ENCODE measurements around the gene PID1. TPM values are rescaled to one million over a fixed set of nuclear protein-coding genes. Genes with fewer than 3 reads are reported as not detected.

Gene PID1
- polyA plus RNA-seq, 3 donors = 61.8 to 117 (median 62.3) TPM

GRCh38 chr2:229042349-229042748 is 228.7 kb downstream of the PID1 start:
- no peak overlapping the region for H3K27ac Mint-ChIP-seq
- Histone ChIP-seq H3K79me2 (ENCODE audit: insufficient read depth, low read length) (no peaks in the 10 kb centered on the region), H2AFZ (ENCODE audit: insufficient read depth, low read depth, low read length, poor library complexity, severe bottlenecking) (no peak overlapping the region), H3K36me3 (replicated peaks in 1 of 2; ENCODE audit: control insufficient read depth in 1 of 2, insufficient read depth in 2 of 2, low read length in 2 of 2) (no peaks in the 10 kb centered on the region), H3K9ac (ENCODE audit: insufficient read depth, low read length, poor library complexity, severe bottlenecking) (no peak overlapping the region), H3K4me3 (replicated peaks in 1 of 3; ENCODE audit: low read depth in 2 of 3, low read length in 3 of 3) (no peak overlapping the region), H3K9me3 (replicated peaks in 1 of 2; ENCODE audit: control insufficient read depth in 1 of 2, insufficient read depth in 1 of 2, low read length in 2 of 2) (peaks cover 25 to 46% of the 10 kb centered on the region in 2 donors), H3K27me3 (ENCODE audit: control insufficient read depth in 2 of 2, insufficient read depth in 2 of 2, low read length in 2 of 2) (no peaks in the 10 kb centered on the region), H3K4me2 (replicated peaks; ENCODE audit: extremely low read depth, low read length, poor library complexity, severe bottlenecking) (no peak overlapping the region), H4K20me1 (ENCODE audit: insufficient read depth, low read length) (no peaks in the 10 kb centered on the region), H3K4me1 (ENCODE audit: control insufficient read depth in 1 of 2, insufficient read depth in 2 of 2, low read length in 2 of 2) (no peaks in the 10 kb centered on the region), H3K27ac (ENCODE audit: low read depth in 1 of 2, low read length in 2 of 2) (no peak overlapping the region)
- no peaks in the 10 kb centered on the region for H3K36me3 Mint-ChIP-seq
- peaks cover 0 to 6% (median 2%) of the 10 kb centered on the region in 3 donors for H3K27me3 Mint-ChIP-seq (ENCODE audit: low read depth in 3 of 3)
- WGBS (ENCODE audit: insufficient coverage) = no CpG with 5 or more reads among the region's 2 CpGs
- no peaks in the 10 kb centered on the region for H3K4me1 Mint-ChIP-seq
- no peak for DNase-seq
- peaks cover 2 to 20% (median 11%) of the 10 kb centered on the region in 7 donors for H3K9me3 Mint-ChIP-seq
- TF ChIP-seq CTCF (IDR thresholded peaks at IDR 0.05) = no peak
- H3K4me3 Mint-ChIP-seq = no peak overlapping the region
- intact Hi-C loops (cut with micrococcal nuclease) = no loop called here

- Mint-ChIP-seq H3K27me3 (ENCODE audit: low read depth in 3 of 3) (peaks cover 0 to 6% (median 0%) of the 10 kb centered on the region in 3 donors), H3K36me3 (no peaks in the 10 kb centered on the region), H3K9me3 (peaks cover under 1 to 15% (median 11%) of the 10 kb centered on the region in 7 donors), H3K4me1 (no peaks in the 10 kb centered on the region), H3K4me3 (no peak overlapping the region), H3K27ac (no peak overlapping the region)
- Histone ChIP-seq H3K4me3 (replicated peaks in 1 of 3; ENCODE audit: low read depth in 2 of 3, low read length in 3 of 3) (no peak overlapping the region), H3K9me3 (replicated peaks in 1 of 2; ENCODE audit: control insufficient read depth in 1 of 2, insufficient read depth in 1 of 2, low read length in 2 of 2) (peaks cover 21 to 42% of the 10 kb centered on the region in 2 donors), H3K9ac (ENCODE audit: insufficient read depth, low read length, poor library complexity, severe bottlenecking) (no peak overlapping the region), H3K27ac (ENCODE audit: low read depth in 1 of 2, low read length in 2 of 2) (no peak overlapping the region), H3K4me2 (replicated peaks; ENCODE audit: extremely low read depth, low read length, poor library complexity, severe bottlenecking) (no peak overlapping the region), H2AFZ (ENCODE audit: insufficient read depth, low read depth, low read length, poor library complexity, severe bottlenecking) (no peak overlapping the region), H3K4me1 (ENCODE audit: control insufficient read depth in 1 of 2, insufficient read depth in 2 of 2, low read length in 2 of 2) (no peaks in the 10 kb centered on the region), H3K36me3 (replicated peaks in 1 of 2; ENCODE audit: control insufficient read depth in 1 of 2, insufficient read depth in 2 of 2, low read length in 2 of 2) (no peaks in the 10 kb centered on the region), H3K27me3 (ENCODE audit: control insufficient read depth in 2 of 2, insufficient read depth in 2 of 2, low read length in 2 of 2) (no peaks in the 10 kb centered on the region), H4K20me1 (ENCODE audit: insufficient read depth, low read length) (no peaks in the 10 kb centered on the region), H3K79me2 (ENCODE audit: insufficient read depth, low read length) (no peaks in the 10 kb centered on the region)
- no CpG with 5 or more reads among the region's 2 CpGs for WGBS (ENCODE audit: insufficient coverage)
- no peak for TF ChIP-seq CTCF (IDR thresholded peaks at IDR 0.05)
- intact Hi-C loops (cut with micrococcal nuclease) = no loop called here
- no peak for DNase-seq
Observed at GRCh38 chr2:229041691-229042090, 229.4 kb downstream of the PID1 start.
